IPS-20b (cell line): ENCODE measurements around the gene LPP.

ENCODE experiments used
- H3K27ac ChIP-seq: one replicate; pipeline ENCODE4 v1.5.1; 2013; ENCODE audit warnings: low read length
- H3K27me3 ChIP-seq: 2 replicates; pipeline ENCODE4 v1.6.1; 2013; ENCODE audit warnings: mild to moderate bottlenecking, low read length, inconsistent platforms; ENCODE audit not compliant: insufficient read depth
- H3K36me3 ChIP-seq: 2 replicates; pipeline ENCODE4 v1.6.1; 2013; ENCODE audit warnings: low read depth, mild to moderate bottlenecking, inconsistent platforms, low read length, moderate library complexity; ENCODE audit not compliant: insufficient read depth
- H3K4me1 ChIP-seq: 2 replicates; pipeline ENCODE4 v1.6.1; 2013; ENCODE audit warnings: mild to moderate bottlenecking, control low read depth, inconsistent platforms, low read length, moderate library complexity; ENCODE audit not compliant: insufficient read depth
- H3K4me3 ChIP-seq: 2 replicates; pipeline ENCODE4 v1.5.1; 2013; ENCODE audit warnings: mild to moderate bottlenecking, low read length, inconsistent platforms
- H3K9ac ChIP-seq: 2 replicates; pipeline ENCODE4 v1.6.1; 2013; ENCODE audit warnings: low read depth, mild to moderate bottlenecking, inconsistent platforms, low read length, moderate library complexity
- H3K9me3 ChIP-seq: 2 replicates; pipeline ENCODE4 v1.6.1; 2013; ENCODE audit warnings: mild to moderate bottlenecking, low read depth, low read length, inconsistent platforms; ENCODE audit not compliant: insufficient read depth

Gene LPP

DNA sequence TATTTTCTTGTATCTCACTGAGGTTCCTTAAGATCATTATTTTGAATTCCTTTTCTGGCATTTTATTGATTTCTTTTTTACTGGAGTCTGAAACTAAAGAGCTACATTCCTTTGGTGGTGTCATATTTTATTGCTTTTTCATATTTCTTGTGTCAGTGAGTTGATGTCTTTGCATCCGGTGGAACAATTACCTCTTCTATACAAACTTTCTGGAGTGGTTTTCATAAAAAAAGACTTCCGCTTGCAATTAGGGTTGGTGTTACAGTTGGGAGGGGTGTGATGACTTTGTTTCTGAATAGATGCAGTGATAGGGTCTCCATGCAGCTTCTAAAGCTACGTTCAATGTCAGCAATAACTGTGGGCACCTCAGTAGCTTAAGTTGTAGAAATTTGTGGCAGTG is 181.7 kb downstream of the LPP start:
- Histone ChIP-seq H3K27me3 (no peaks in the 10 kb centered on the region), H3K4me1 (0 out of 2 replicates have a peak, but pooled peaks cover 3% of the 10 kb centered on the region), H3K9me3 (no peaks in the 10 kb centered on the region), H3K36me3 (no peaks in the 10 kb centered on the region), H3K9ac (no peak overlapping the region), H3K4me3 (no peak overlapping the region), H3K27ac (no peak overlapping the region)

DNA sequence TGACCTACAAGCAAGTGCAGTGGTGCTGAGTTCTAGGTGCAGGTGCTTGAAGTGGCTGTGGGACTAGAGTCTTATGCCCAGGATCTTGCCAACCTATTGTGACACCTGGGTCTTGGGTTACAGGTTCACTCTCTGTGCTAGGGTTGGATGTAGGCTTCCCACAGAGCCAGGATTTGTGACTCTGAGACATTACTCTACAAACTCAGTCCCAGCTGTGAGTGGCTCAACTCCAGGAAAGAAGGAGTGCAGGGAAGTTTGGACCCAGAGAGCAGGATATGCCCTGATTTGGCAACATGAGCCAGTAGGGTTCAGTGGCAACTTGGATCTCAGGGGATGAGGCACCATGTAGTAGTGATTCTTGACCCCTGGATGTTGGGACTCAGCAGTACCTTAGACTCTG is 182.2 kb downstream of the LPP start:
- H3K9ac ChIP-seq, result no peak overlapping the region

DNA sequence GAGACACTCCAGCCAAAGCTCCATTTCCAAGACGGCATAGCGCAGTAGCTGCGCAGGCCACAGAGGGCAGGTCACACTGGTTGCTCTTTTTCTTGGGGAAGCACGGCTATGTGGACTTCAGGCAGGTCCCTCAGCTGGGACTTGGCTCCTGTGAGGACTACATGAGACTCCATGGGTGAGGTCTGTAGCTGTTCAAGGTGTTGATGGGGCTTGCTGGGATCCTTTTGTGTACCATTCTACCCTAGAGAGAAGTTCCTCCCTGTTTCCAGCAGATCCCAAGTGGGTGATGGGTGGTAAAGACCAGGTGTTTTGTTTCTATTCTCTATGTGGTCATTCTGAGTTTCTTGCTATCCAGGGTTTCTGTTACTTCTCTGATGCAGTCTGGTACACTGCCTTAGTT is 183.3 kb downstream of the LPP start:
- Histone ChIP-seq H3K36me3 (no peaks in the 10 kb centered on the region), H3K4me3 (no peak overlapping the region), H3K4me1 (0 out of 2 replicates have a peak, but pooled peaks cover 3% of the 10 kb centered on the region), H3K9me3 (no peaks in the 10 kb centered on the region), H3K27me3 (no peaks in the 10 kb centered on the region), H3K9ac (no peak overlapping the region), H3K27ac (no peak overlapping the region)

More for the DNA sequence above, 182.2 kb downstream of the LPP start:
- Histone ChIP-seq H3K27ac (no peak overlapping the region), H3K4me1 (0 out of 2 replicates have a peak, but pooled peaks cover 3% of the 10 kb centered on the region), H3K36me3 (no peaks in the 10 kb centered on the region), H3K4me3 (no peak overlapping the region), H3K9me3 (no peaks in the 10 kb centered on the region), H3K27me3 (no peaks in the 10 kb centered on the region)

GRCh38 chr3:188338086-188338485 is 184.1 kb downstream of the LPP start:
- Histone ChIP-seq H3K4me3 (no peak overlapping the region), H3K36me3 (no peaks in the 10 kb centered on the region), H3K27me3 (no peaks in the 10 kb centered on the region), H3K9ac (no peak overlapping the region), H3K9me3 (no peaks in the 10 kb centered on the region), H3K4me1 (0 out of 2 replicates have a peak, but pooled peaks cover 3% of the 10 kb centered on the region), H3K27ac (no peak overlapping the region)

DNA sequence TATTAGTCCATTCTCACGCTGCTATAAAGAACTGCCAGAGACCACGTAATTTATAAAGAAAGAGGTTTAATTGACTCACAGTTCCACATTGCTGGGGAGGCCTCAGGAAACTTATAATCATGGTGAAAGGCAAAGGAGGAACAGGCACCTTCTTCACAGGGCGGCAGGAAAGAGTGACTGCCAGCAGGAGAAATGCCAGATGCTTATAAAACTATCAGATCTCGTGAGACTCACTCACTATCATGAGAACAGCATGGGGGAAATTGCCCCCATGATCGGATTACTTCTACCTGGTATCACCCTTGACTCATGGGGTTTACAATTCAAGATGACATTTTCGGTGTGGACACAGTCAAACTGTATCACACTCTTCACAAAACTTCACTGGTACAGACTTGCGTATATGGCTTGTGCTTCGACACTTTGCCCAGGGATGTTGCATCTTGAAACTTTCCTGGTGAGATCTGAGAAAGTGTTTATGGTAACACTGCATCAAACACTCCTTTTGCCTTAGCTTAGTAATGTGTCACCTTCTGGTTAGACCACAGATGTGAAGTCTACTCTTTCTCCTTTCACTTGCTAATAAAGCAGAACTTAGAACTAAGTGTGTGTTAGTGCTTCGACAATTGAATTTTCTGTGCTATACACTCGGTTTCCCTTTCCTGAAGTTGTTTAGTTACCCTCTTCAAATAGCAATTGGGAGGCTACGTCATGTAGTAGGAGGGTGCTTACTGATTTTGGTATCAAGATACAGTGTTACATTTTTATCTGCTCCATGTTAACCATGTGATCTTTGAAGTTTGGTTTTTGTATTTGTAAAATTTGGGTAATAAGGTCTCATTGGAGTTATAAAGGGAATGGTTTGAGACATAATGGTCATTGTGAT is 185.7 kb downstream of the LPP start:
- Histone ChIP-seq H3K27me3 (no peaks in the 10 kb centered on the region), H3K9ac (no peak overlapping the region), H3K36me3 (no peaks in the 10 kb centered on the region), H3K9me3 (no peaks in the 10 kb centered on the region), H3K27ac (no peak overlapping the region), H3K4me3 (no peak overlapping the region), H3K4me1 (0 out of 2 replicates have a peak, but pooled peaks cover 3% of the 10 kb centered on the region)

DNA sequence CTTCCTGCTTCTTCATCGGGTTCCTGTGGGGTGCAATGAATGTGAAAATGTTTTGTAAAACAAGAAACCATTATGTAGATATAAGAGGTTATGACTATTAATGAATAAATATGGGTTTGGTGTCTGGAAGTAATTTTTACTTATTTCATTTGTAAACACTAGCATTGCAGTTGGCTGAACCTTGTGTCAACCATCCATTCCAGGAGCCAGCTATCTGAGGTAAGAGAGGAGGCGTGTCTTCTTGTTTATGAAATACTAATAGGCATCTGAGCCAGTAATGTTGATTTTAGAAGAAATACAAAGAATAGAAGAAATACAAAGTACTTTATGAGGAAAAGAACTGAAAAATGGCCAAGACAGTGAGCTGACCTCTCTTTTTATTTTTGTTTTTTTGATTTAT is 187.5 kb downstream of the LPP start:
- no peak overlapping the region for H3K9ac ChIP-seq
- H3K4me1 ChIP-seq, result 0 out of 2 replicates have a peak, but pooled peaks cover 3% of the 10 kb centered on the region
- no peaks in the 10 kb centered on the region for H3K27me3 ChIP-seq
- no peaks in the 10 kb centered on the region for H3K9me3 ChIP-seq
- H3K27ac ChIP-seq, result no peak overlapping the region
- H3K4me3 ChIP-seq, result no peak overlapping the region
- no peaks in the 10 kb centered on the region for H3K36me3 ChIP-seq

- no peak overlapping the region for H3K4me3 ChIP-seq
- no peak overlapping the region for H3K9ac ChIP-seq
- no peaks in the 10 kb centered on the region for H3K27me3 ChIP-seq
- 0 out of 2 replicates have a peak, but pooled peaks cover 3% of the 10 kb centered on the region for H3K4me1 ChIP-seq
- H3K27ac ChIP-seq, result no peak overlapping the region
- H3K36me3 ChIP-seq, result no peaks in the 10 kb centered on the region
- no peaks in the 10 kb centered on the region for H3K9me3 ChIP-seq
These were observed 189.2 kb downstream of the LPP start for GRCh38 chr3:188342991-188343732.

GRCh38 chr3:188343894-188344293 is 189.9 kb downstream of the LPP start:
- Histone ChIP-seq H3K4me1 (0 out of 2 replicates have a peak, but pooled peaks cover 3% of the 10 kb centered on the region), H3K9ac (no peak overlapping the region), H3K9me3 (no peaks in the 10 kb centered on the region), H3K27me3 (no peaks in the 10 kb centered on the region), H3K36me3 (no peaks in the 10 kb centered on the region), H3K4me3 (no peak overlapping the region), H3K27ac (no peak overlapping the region)

GRCh38 chr3:188345223-188345622 is 191.3 kb downstream of the LPP start:
- Histone ChIP-seq H3K9me3 (no peaks in the 10 kb centered on the region), H3K4me3 (no peak overlapping the region), H3K36me3 (no peaks in the 10 kb centered on the region), H3K27ac (no peak overlapping the region), H3K9ac (no peak overlapping the region), H3K27me3 (no peaks in the 10 kb centered on the region), H3K4me1 (no peaks in the 10 kb centered on the region; the same call in 1 of the 2 replicates)

GRCh38 chr3:188348435-188349244 is 194.7 kb downstream of the LPP start:
- no peak overlapping the region for H3K27ac ChIP-seq
- no peak overlapping the region for H3K4me3 ChIP-seq
- H3K27me3 ChIP-seq, result no peaks in the 10 kb centered on the region
- no peaks in the 10 kb centered on the region for H3K36me3 ChIP-seq
- H3K4me1 ChIP-seq, result no peaks in the 10 kb centered on the region; the same call in 1 of the 2 replicates
- no peaks in the 10 kb centered on the region for H3K9me3 ChIP-seq
- H3K9ac ChIP-seq, result no peak overlapping the region

- Histone ChIP-seq H3K27ac (no peak overlapping the region), H3K4me3 (no peak overlapping the region)
These were observed 195.5 kb downstream of the LPP start for GRCh38 chr3:188349351-188349901.

More at GRCh38 chr3:188349351-188349901, 195.5 kb downstream of the LPP start:
- H3K27me3 ChIP-seq, result no peaks in the 10 kb centered on the region
- H3K9ac ChIP-seq, result no peak overlapping the region
- no peaks in the 10 kb centered on the region for H3K36me3 ChIP-seq
- no peaks in the 10 kb centered on the region for H3K9me3 ChIP-seq
- no peaks in the 10 kb centered on the region; the same call in 1 of the 2 replicates for H3K4me1 ChIP-seq
